ENCODE results near the gene KIRREL3. TPM values are rescaled to one million over a fixed set of nuclear protein-coding genes. Genes with fewer than 3 reads are reported as not detected.
A peak's percentile ranks its signal among the peaks of the same experiment; 100 is the strongest.

The KIRREL3 gene
- polyA plus RNA-seq, 1 donor, result 0.49 TPM

DNA sequence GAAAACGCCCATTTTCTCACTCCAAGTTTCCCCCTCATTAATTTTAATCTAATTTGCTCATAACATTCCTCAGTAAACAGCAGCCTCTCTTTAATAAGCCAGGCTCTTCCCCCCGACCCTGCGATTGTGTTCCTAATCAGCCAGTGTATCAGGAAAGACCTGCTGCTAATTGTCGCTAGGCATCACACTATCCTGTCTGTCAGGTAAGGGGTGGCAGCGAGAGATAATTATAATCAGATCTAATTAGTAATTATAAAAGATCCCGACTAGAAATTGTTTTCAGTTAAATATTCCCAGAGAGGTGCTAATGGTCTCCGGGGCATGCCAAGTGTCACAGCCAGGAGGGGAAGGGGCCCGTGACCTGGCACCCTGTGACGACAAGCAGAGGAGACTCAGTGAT lies 502.3 kb downstream of the KIRREL3 start:
- DNase-seq, result no peak

- no peak for DNase-seq
Observed at GRCh38 chr11:126497581-126498122, 502.9 kb downstream of the KIRREL3 start.

GRCh38 chr11:126496576-126497337 lies 503.8 kb downstream of the KIRREL3 start:
- DNase-seq, result peak; percentile 75

DNA sequence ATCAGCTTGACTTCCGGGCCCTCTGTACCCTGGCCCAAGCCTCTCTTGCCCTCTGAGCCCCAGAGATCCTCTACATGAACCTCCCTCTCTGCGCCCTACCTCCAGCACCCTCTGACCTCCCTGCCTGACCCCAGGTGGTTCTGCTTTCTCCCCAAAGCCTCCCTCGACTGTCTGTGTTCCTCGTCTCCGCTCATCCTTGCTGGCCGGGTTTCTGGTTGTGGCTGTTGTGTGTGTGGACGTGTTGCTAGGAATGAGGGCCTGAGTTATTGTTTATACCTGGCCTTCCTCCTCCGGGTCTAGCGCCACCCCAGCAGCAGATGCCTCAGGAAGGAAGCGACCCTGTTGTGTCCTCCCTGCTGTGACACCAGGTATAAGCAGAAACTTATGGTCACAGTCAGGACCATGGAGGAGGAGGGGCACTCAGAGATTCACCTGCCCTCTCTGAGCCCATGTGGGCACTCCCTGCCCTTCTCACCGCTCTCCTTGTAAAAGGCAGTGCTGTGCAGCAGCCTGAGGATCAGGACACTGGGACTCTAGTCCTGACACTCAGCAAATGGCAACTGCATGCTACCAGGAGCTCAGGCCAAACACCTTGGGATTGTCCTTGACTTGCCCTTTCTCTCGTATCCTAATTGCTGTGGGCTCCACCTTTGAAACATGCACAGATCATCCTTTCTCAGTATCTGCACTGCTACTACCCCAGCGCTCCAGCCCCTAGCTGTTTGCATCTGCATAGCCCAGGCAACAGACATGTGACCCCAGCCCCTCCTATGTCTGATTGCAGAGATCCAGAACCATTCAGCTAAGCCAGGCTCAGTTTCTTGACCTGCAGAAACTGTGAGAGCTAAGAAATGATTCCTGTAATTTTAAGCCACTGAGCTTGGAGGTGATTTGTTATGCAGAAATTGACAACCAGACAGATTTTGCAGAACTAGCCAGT lies 505.0 kb downstream of the KIRREL3 start:
- DNase-seq, result no peak

DNA sequence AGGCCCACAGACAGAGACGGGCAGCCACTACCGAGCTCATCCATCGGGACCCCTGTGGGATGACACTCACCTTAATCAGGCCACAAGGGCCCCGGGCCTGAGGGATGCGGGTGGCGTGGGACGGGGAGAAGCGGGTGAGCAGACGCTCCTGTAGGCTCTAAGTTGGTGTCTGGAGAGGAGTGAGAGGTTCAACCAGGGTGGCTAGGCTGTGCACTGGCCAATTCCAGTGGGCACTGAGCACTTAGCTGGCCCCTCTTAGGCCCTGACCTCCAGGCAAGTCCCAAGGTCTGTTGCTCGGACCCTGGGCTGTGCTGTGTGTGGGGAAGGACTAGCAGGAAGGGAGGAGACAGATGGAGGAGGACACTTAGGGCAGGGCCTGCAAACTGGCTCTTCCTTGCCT lies 505.7 kb downstream of the KIRREL3 start:
- DNase-seq, result no peak

- DNase-seq, result no peak
Observed at GRCh38 chr11:126492331-126493082, 508.1 kb downstream of the KIRREL3 start.

DNA sequence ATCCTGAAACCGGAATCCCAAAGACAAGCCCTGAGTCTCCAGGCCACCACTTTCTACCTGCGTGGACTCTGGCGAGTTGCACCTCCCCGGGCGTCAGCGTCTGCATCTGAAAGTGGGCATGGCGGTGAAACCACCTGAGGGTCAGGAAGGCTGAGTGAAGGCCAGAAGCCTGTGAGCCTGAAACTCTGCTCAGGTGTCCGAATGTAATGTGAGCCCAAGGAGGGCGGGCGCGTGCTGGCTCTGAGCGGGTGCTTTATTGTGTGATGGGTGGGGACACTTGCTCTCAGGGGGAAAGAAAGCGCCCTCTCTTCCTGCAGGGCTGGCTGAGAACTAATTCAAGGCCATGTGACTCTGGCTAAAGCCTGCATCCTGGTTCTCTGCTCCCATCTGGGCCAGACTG lies 509.5 kb downstream of the KIRREL3 start:
- no peak for DNase-seq

DNA sequence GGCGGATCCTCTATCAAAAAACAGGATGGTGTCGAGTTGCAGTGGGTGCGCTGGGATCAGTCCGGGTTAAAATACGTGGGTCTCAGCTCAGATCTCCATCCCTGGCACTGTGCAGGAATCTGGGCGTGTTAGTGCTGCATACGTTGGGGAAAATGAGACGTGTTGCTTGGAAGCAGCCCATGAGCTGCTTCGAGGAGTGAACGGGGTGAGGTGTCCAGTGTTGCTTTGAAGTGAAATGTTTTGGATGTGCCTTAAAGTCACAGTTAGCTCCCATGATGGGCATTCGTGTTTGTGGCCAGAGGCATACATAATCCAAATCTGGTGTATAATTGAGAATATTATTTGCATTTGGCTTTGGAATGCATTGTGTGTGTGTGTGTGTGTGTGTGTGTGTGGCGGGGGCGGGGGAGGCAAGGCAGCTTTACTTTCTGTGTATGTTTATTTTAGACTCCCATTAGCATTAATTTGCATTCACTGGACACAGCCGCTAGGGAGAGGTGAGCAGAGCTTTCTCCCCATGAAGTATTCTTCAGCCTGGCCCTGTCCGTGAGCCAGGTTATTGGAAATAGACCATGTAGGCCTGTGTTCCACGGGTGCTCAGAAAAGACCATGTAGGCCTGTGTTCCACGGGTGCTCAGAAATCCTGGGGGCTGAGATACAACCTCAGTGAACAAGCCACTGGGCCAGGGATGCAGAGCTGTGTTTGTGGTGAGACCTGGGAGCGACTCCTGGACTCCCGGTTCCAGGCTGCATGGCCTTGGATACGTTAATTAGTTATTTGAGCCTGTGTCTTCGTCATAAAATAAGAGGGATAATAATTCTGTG lies 510.5 kb downstream of the KIRREL3 start:
- DNase-seq, result no peak

- no peak for DNase-seq
Observed at GRCh38 chr11:126488591-126489370, 511.8 kb downstream of the KIRREL3 start.

DNA sequence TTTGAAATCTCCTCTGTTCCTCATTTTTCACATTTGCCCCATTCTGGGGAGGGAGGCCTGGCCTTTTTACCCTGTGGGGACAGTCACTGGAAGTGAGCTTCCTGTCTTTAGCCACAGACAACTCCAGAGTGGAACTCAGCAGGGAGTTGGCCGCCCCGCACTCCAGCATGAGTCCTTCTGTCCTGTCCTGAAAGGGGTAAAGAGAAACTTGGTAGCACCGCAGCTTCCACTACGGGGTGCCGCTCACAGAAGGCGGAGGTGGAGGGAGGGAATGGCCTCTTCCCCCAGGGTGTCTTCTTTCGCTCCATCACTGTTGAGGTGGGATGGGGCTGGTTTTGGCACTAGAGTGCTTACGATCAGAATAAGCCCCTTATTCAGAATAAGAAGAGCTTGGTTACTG lies 512.9 kb downstream of the KIRREL3 start:
- no peak for DNase-seq

GRCh38 chr11:126485986-126486635 lies 514.5 kb downstream of the KIRREL3 start:
- no peak for DNase-seq

- DNase-seq, result peak; percentile 39
Observed at GRCh38 chr11:126485021-126485792, 515.4 kb downstream of the KIRREL3 start.

GRCh38 chr11:126484266-126484665 lies 516.3 kb downstream of the KIRREL3 start:
- no peak for DNase-seq

- no peak for DNase-seq
Observed at GRCh38 chr11:126483621-126484195, 516.9 kb downstream of the KIRREL3 start.

DNA sequence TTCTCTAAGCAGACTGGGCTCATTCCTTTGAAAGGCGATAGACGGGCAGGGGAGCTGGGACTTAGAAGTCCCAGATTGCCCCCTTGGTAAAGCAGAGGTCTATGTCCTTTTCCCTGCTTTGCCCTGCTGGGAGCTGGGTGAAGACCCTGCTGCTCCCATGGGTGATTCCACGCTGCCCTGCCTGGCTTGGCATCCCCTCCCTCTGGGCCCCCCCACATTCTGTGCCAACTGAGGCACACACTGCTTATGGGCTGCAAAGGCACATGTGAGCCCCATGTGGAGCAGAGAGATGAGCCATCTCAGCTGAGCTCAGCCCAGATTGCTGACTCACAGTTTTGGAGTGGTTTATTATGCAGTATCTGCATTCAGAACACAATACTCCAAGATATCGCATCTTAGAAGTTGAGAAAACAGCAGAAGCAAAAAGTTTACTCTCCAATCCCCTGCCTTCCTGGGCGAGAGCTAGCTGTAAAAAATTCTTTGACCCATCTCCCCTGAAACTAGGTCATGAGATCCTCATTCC lies 517.9 kb downstream of the KIRREL3 start:
- no peak for DNase-seq

DNA sequence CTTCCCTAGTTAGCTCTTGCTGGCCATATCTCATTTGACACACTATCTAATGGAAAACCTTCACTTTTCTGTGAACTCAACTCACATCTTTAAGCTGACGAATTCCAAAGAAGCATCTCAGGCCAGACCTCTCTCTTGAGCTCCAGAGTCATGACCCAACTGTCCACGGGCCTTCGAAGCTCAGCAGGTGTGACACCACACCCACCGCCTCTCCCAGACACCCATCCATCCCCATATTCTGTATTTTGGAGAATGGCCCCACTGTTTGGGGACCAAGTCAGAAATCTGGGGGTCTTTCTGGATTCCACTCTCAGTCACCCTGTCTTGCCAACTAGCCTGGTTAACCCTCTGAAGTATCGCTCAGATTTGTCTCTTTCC lies 519.3 kb downstream of the KIRREL3 start:
- DNase-seq, result no peak

DNA sequence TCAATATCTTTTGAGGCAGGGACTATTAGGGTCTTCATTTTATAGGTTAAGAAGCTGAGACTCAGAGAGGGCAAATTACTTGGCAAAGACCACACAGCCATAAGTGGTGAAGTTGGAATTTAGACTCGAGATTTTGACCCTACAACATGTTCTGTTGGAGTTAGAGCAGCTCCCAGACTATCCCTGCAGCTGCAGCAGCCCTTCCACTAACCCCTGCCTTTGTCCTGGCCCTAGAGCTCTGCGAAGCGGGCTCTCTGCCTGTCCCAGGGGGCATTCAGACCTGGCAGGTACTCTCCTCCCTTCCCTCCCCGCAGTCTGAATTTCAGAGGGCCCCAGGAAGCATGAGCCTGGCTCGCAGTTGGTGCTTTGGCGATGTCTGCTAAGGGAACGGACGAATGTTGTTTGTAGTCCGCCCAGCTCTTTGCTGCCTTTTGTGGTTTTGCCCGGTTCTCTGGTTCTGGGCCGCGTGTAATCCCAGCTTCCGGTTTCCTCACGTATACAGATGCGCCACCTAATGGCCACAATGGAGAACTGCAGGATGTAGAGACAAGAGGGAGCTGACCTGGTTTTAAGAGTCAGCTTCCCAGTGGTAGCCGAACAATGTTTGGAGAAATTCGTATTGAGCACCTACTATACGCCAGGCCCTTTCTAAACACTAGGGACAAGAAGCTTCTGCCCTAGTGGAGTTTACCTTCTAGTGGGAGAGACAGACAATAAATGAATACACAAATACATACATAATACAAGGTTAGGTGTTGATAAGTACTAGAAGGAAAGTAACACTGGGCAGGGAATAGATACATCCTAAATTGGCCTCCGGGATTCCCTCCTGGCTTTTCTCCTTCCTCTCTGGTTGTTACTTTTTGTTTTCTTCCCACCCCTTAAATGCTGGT lies 519.9 kb downstream of the KIRREL3 start:
- peak; percentile 88 for DNase-seq

DNA sequence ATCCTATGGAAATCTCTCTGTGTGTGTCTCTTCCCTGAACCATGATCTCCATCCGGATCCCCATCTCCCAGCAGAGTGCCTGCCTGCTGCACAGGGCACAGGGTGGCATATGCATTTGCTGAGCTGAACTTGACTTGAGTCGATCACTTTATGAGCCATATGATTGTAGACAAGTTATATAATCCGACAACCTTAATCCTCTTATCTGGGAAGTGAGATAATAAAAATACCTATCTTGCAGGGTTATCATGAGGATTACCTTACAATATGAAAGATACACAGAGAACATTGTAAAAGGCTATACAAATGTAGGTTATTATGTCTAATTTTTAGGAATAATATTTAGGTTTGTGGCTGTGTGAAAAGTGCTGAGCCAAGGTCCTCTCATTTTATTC lies 520.6 kb downstream of the KIRREL3 start:
- DNase-seq, result no peak

Measured in hindlimb muscle (tissue), 1 donor.